WERI-Rb-1 (cell line): ENCODE data around the gene AVPR2.

Experiments used
- DNase-seq: peaks from one replicate; pipeline ENCODE4 v3.0.0-alpha.2; 2020
- H3K27ac ChIP-seq: fragments of 250-450 bp; sonication (Bioruptor Pico); 2 replicates; pipeline ENCODE4 v1.5.1; 2020; ENCODE audit warnings: mild to moderate bottlenecking, moderate library complexity
- H3K27me3 ChIP-seq: fragments of 250-450 bp; sonication (Bioruptor Pico); 2 replicates; pipeline ENCODE4 v1.5.1; 2021; ENCODE audit warnings: mild to moderate bottlenecking, low read depth, moderate library complexity; ENCODE audit not compliant: insufficient read depth, severe bottlenecking
- H3K36me3 ChIP-seq: fragments of 250-450 bp; sonication (Bioruptor Pico); 2 replicates; pipeline ENCODE4 v1.5.1; 2020; ENCODE audit warnings: mild to moderate bottlenecking, moderate library complexity
- H3K4me3 ChIP-seq: 2 replicates; pipeline ENCODE4 v1.5.1; 2011; ENCODE audit warnings: low read depth, mild to moderate bottlenecking, control low read depth, low read length
- H3K9me3 ChIP-seq: fragments of 250-450 bp; sonication (Bioruptor Pico); 2 replicates; pipeline ENCODE4 v1.5.1; 2021; ENCODE audit warnings: mild to moderate bottlenecking, moderate library complexity; ENCODE audit not compliant: severe bottlenecking
- CTCF ChIP-seq: IDR thresholded peaks from 2 replicates; pipeline ENCODE4 v1.5.1; 2011; ENCODE audit warnings: low read depth, mild to moderate bottlenecking, control low read depth, inconsistent platforms, low read length

AVPR2 gene

GRCh38 chrX:153903991-153904957, at the start of gene AVPR2:
Gene AVPR2 (plus strand): TSS chrX:153904673. CDS start chrX:153905146, 473 bp downstream.
- DNase-seq: peak; percentile 33
- Histone ChIP-seq H3K27ac (no peak within 1 kb of the TSS), H3K27me3 (peaks cover 14% of the 10 kb centered on the region), H3K9me3 (no peaks in the 10 kb centered on the region), H3K36me3 (no peaks in the 10 kb centered on the region), H3K4me3 (no peak within 1 kb of the TSS)
- TF ChIP-seq CTCF: no peak

- no peaks in the 10 kb centered on the region for H3K9me3 ChIP-seq
- peaks cover 9% of the 10 kb centered on the region for H3K27me3 ChIP-seq
- no peak for DNase-seq
- H3K4me3 ChIP-seq: no peak overlapping the region
- H3K36me3 ChIP-seq: no peaks in the 10 kb centered on the region
- TF ChIP-seq CTCF: peak; percentile 48
- no peak overlapping the region for H3K27ac ChIP-seq
Measured at GRCh38 chrX:153854702-153855101, 49.8 kb upstream of the AVPR2 start.

- Histone ChIP-seq H3K4me3 (no peak overlapping the region), H3K36me3 (peaks cover 4% of the 10 kb centered on the region), H3K27me3 (peaks cover 17% of the 10 kb centered on the region), H3K9me3 (peaks cover 3% of the 10 kb centered on the region), H3K27ac (no peak overlapping the region)
- no peak for TF ChIP-seq CTCF
- no peak for DNase-seq
Measured at GRCh38 chrX:153857348-153857903, 47.0 kb upstream of the AVPR2 start.

- peaks cover 39% of the 10 kb centered on the region for H3K36me3 ChIP-seq
- H3K27me3 ChIP-seq: peaks cover 18% of the 10 kb centered on the region
- no peak for TF ChIP-seq CTCF
Measured at GRCh38 chrX:153861151-153861550, 43.3 kb upstream of the AVPR2 start.

GRCh38 chrX:153861733-153862310, 42.7 kb upstream of the AVPR2 start:
- peaks cover 44% of the 10 kb centered on the region for H3K36me3 ChIP-seq
- peaks cover 4% of the 10 kb centered on the region for H3K9me3 ChIP-seq
- H3K27ac ChIP-seq: peak overlapping the region; percentile 59
- DNase-seq: peak; percentile 74
- H3K4me3 ChIP-seq: no peak overlapping the region
- H3K27me3 ChIP-seq: peaks cover 16% of the 10 kb centered on the region
- TF ChIP-seq CTCF: no peak

More at GRCh38 chrX:153861151-153861550, 43.3 kb upstream of the AVPR2 start:
- H3K27ac ChIP-seq: no peak overlapping the region; the same call in 1 of the 2 replicates
- no peak overlapping the region for H3K4me3 ChIP-seq
- DNase-seq: no peak
- peaks cover 4% of the 10 kb centered on the region for H3K9me3 ChIP-seq
